ENCODE data around the gene PRKN.
"Not testable (repeated sequence)": the region's sequence is repeated elsewhere in the genome, so short reads cannot be mapped to it uniquely, and the experiment has no call there.

PRKN gene

DNA sequence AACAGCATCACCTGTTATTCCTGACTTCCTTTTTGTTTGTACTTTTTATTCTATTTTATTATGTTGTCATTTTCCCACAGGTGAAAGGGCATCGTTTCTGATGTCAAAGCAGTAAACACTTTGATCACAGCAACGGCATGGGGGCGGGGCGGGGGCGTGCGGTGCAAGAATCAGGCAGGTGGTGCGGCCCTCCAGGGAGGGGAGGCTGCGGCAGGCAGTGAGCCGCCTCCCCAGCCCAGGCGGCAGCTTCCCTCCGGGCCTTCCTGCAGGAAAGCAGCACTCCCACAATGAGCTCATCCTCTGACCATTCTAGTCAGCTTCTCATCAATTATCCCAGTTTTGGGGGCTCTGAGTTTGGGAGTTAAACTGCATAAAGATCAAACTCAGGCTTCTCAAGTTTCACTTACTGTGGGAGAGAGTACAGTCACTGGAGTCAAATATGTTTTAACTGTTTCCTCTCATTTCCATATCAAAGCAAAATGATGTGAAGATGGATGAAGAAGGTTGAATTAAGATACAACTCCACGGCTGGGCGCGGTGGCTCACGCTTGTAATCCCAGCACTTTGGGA lies 845.3 kb downstream of the PRKN start:
- DNase-seq: no peak

DNA sequence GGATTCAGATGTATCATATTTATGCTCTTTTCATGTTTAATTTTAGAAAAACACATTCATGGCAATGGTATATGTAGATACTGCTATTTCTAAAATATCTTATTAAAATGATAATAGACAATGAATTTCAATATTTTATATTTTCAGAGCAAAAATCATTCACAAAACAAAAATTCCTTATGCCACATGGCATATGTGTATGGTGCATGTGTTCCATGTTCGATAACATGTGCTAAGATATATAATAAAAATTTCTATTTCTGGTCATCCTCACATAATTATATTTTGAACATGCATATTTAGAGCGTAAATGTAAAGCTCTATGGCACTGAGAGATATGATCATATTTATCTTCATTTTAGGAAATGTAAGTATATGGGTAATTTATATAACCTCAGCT lies 847.5 kb downstream of the PRKN start:
- no peak for DNase-seq

DNA sequence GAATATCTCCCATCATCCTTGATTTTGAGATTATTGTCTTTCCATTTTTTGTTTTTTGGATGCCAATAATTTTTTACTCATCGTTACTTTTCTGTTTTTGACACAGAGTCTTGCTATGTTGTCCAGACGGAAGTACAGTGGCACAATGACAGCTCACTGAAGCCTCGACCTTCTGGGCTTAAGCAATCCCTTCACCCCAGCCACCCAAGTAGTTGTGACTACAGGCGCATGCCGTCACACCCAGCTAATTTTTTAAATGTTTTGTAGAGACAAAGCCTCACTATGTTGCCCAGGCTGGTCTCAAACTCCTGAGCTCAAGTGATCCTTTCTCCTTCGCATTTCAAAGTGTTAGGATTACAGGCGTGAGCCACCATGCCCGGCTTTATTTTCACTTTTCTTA lies 851.3 kb downstream of the PRKN start:
- DNase-seq: no peak

DNA sequence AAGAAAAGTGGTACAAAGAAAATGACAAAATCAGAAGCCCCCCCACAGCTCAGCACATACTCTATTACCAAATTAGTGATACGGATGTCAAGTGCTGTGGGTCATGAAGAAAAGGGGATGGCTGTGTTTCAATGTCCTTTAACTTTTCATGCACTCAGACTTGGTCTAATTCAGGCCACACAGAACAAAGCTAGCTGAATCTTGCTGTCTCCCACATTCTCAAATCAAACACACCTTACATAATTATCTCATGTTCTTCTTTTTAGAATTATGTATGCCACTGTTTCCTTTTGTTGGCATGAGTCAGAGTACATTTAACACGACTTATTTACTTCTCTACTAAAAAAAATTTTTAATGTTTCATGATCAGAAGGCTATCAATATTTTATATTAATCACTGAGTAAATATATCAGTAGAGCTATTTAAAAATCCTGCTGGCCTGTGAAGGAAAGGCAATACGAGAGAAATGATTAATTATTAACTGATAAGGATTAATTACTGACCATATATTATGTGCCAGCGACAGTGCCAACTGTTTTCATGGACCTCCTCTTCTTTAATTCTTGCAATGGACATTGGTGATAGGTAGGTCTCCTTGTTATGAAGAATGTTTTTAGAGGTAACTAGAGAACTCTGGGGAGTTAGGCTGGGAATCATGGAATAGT lies 857.2 kb downstream of the PRKN start:
- DNase-seq: no peak

DNA sequence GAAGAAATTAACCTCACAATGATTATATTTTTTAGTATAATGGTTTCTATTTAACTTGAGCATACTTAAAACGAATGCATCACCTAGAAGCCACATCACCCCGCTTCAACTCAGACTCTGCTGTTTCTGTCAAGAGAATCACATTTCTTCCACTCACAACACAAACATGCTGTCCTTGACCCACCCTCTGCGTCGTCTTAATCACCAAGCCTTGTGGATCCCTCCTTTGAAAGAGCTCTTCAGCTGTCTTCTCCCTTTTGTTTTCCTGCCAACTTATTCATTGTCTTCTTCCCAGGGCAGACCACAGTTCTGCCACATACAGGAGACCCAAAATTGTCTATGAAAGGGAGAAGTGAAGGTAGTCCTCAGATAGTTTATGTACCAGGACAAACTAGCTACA lies 858.1 kb downstream of the PRKN start:
- DNase-seq: no peak

DNA sequence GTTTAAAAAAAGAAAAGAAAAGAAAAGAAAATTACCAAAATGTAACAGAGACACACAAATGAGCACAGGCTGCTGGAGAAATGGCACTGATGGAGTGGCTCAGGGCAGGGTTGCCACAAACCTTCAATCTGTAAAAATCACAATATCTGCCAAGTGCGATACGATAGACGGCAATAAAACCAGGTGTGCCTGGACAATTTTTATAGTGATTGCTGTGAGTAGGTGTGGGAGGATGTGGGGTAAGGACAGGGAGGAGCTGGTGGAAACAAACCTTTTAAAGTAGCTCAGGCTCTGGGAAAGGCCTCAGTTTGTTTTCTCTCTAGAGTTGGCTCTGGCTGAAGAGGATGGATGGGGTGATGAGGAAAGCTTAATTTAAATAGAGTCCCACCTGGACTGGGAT lies 861.0 kb downstream of the PRKN start:
- DNase-seq: no peak

DNA sequence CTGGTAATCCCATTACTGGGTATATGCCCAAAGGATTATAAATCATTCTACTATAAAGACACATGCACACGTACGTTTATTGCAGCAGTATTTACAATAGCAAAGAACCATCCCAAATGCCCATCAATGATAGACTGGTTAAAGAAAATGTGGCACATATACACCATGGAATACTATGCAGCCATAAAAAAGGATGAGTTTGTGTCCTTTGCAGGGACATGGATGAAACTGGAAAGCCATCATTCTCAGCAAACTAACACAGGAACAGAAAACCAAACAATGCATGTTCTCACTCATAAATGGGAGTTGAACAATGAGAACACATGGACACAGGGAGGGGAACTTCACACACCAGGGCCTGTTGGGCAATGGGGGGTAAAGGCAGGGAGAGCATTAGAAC lies 866.5 kb downstream of the PRKN start:
- DNase-seq: not testable (repeated sequence)

DNA sequence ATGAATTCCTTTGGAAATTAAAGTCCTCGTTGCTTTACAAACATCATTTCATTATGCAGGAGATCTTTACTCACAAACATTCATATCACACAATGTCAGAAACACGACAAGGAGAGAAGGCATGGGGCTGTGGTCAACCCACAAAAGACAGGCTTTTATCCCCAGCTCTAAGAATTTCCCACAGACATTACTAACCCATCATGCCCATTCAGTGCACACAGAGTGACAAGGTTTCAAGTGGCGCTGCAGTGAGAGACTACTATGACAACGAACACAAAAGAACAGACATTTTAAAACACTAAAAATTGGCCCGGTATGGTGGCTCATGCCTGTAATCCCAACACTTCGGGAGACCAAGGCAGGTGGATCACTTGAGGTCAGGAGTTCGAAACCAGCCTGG lies 873.9 kb downstream of the PRKN start:
- DNase-seq: no peak

DNA sequence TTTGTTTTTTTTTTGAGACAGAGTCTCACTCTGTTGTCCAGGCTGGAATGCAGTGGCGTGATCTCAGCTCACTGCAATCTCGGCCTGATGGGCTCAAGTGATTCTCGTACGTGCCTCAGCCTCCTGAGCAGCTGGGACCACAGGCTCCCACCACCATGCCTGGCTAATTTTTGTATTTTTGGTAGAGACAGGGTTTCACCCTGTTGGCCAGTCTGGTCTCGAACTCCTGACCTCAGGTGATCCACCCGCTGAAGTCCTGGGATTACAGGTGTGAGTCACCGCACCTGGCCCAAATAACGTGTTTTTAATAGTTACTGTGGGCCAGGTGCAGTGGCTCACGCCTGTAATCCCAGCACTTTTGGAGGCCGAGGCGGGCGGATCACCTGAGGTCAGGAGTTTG lies 876.1 kb downstream of the PRKN start:
- DNase-seq: not testable (repeated sequence)

DNA sequence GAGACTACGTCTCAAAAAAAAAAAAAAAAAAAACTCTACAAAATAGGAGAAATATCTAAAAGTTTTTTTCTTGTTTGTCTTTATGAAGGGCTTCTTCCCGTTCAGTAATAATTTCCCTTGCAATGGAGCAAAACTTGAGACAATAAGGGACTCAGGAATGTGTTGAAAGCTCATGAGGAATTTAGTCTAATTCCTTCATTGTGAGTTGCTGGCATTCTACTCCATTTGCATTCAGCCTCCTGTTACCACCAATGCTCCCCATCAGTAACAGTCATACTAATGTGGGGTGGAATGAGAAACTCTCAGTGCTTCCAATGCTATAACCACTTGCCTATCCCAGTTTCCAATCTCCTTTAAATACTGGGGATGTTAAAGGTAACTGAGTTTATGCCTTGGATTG lies 877.0 kb downstream of the PRKN start:
- DNase-seq: no peak

DNA sequence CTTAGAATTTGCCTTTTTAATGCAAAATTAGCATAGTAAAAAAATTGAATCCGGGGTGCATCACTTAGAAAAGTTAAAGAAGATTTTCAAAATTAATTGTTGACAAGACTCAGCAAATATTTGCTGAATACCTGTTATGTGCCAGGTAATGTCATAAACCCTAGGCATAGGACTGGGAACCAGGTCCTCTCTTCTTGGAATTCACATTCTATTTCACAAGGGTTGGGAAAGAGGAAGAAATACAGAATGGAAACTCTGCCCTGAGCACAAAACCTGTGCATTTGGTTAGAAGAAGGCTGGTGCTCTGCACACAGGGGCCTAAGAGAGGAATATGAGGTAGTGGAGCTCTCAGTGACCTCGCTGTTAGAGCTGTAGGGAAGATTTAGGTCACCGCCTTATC lies 879.9 kb downstream of the PRKN start:
- DNase-seq: no peak

DNA sequence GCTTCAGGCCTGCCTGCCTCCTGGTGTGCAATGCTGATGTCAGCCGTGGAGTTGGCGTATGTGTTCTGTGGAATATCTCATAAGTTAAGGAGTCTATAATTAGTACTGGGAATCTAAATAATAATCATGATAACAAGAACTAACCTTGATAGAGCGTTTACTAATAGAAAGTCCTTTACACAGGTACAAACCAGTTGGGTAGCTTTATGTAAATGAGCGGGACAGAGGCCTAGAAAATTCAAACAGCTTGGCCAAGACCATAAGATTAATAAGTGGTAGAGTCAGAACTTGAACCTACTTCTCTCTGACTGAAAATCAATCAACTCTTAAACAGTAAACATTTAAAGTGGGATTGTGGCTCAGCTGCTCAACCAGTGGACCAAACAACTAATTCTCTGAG lies 882.8 kb downstream of the PRKN start:
- DNase-seq: no peak

DNA sequence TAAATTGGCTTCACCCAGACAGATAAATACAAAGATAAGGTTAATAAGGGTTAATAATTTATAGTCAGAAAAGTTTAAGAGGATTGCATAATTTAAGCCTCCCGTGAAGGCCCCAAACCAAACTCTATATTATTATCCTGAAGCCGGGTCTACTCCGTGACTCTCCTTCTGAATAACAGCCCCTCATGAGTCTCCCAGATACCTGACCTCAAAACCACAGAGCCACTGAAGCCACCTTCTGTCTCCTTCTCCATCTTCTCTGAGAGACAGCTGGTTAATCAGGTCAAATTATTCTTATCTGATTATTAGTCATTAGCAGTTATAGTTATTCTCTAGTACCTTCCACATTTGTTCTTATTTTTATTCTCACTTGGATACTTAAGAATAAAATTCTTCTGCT lies 884.5 kb downstream of the PRKN start:
- no peak for DNase-seq

DNA sequence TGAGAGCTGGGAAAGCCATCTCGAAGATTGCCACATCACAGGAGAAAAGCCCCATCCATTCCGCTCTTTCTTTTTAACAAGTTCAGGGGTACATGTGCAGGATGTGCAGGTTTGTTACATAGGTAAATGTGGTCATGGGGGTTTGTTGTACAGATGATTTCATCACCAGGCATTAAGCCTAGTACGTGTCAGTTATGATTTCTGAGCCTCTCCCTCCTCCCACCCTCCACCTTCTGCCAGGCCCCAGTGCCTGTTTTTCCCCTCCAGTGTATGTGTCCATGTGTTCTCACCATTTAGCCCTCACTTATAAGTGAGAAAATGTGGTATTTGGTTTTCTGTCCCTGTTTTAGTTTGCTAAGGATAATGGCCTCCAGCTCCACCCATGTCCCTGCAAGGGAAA lies 887.2 kb downstream of the PRKN start:
- DNase-seq: no peak

DNA sequence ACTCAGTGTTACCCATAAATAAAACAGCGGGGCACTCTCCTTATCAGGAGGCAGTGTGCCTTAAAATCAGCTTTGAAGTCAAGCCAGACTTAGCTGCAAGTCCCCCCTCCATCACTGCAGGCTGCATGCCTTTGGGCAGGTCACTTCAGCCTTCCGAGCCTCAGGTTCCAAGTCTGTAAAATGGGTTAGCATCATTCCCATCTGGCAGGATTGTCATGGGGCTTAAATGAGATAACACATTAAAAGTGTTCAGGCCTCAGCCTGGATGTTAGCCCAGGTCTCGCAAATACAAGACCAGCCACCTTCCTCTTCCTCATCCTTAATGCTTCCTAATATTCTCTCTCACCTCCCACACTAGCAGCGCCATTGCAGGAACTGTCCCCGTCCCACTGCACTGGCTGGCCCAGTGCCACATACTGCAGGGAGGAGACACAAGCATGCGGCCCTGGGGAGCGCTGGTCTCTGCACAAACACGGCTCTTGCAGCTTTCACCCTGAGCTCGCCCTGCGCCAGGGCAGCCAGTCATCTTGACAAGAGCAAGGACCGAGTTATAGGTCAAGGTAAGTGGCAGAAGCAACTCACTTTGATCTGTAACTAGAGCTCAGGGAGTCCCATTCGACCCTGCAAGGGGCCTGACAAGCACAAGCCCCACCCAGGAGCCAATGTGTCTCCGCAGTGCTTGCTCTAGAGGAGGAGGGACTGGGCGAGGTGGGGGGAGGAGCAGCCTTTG lies 889.1 kb downstream of the PRKN start:
- DNase-seq: no peak

DNA sequence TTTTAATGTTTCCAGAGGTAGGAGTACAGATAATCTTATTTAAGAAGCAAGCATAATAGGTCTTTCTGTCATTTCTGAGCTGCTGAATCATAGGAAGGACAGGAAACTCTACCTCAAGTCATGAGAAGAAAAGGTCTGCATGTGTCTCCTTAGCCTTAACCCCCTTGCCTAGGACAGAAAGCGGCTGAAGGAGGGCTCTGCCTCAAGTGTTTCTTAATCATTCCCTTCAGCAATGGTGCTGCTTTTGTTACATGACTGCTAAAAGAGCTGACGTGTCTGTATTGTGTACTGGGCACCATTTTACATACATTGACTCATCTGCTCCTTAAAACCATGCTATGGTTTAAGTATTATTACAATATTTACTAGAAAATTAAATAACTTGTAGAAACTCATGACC lies 889.7 kb downstream of the PRKN start:
- DNase-seq: no peak

DNA sequence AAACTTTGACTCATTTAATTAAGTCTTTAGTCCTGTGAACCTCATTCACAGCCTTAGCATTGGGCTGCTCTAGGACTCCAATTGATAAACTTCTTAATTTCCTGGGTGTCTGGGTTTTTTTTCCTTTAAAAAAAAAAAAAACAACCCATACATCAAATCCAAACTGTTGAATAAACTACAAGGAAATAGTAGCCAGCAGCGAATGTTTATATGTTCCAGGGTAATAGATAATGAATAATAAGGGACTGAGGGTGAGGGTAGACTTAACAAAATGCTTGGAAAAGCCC lies 890.2 kb downstream of the PRKN start:
- no peak for DNase-seq

DNA sequence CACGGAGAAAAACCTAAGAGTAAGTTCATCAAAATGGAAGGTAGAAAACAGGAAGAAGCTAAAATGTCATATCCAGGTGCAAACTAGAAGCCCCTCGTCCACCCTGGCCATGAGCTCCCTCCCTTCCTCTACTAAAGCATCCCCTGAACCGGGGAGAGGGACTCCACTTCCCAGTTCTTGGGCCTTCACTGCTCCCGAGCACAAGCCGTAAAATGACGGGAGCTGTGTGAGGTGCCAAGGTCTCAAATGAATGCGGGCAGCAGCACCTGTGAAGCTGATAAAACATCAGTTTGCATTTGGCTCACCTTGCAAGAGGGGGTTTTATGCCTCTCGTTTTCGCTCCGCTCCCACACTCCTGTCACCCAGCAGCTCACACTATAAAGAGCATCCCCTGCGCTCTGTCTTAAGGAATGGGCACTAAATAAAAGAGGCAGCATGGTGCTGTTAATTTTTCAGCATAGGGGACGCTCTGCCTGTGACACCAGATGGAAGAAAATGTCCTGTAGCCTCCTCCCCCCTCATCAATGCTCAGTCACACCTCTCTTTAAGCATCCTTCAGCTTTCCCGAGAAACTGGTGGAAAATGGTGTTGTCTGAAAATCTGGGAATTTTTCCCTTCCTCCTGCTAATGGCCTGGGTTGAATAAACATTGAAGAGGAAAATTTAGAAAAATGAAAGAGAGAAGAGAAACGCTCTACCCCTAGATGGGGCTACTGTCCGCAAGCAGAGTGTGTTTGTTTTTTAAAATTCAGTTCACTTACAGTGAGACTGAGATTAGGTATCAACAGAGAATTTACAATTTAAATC lies 890.7 kb downstream of the PRKN start:
- DNase-seq: no peak

DNA sequence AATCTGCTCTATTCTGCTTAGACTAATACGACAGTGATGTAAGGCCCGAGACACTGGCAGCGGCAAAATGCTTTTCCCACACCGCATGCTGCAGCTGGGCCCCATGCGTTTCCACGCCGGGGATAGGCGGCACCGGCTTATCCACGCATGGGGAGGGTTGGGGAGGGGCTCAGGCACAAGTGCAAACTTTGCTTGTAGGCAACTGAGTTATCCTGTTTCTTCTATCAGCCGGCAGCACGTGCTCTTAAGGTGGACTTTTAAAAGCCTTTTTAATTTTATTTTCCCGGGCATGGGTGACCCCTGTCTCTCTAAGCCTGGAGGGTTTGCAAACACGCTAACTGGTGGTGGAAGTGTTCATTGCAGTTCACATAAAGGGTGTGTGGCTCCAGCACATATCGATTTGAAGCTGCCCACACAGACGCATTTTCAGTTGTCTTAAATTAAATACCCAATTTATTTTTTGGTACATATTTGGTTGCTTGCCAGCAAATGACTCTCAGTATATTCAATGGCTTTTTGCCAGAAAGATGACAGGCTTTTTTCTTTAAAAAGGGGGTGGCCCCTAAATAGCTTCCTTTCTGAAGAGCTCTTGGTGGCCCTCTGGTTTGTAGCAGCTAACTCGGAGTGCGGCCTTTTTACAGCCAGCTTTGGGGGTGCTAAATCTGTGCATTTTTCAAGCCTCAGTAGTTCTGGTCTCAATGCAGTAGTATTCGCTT lies 891.9 kb downstream of the PRKN start:
- DNase-seq: no peak

DNA sequence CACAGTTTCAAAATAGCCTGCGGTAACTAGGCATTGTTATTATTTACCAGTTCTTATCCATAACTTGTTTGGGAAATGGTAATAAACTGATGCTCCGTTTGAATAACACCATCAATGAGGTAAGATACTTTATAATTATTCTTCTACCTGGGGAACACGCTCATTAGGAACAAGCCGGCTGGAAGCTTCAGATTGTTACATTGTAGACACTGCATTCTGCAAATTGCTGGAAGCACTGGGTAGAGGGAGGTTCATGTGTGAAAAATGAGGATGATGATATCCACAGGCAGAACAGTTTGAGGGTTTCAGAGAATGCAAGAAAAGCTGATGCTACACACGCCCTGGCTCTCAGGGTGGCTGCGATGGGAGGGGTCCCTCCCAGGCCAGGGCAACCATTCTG lies 893.1 kb downstream of the PRKN start:
- DNase-seq: no peak

DNA sequence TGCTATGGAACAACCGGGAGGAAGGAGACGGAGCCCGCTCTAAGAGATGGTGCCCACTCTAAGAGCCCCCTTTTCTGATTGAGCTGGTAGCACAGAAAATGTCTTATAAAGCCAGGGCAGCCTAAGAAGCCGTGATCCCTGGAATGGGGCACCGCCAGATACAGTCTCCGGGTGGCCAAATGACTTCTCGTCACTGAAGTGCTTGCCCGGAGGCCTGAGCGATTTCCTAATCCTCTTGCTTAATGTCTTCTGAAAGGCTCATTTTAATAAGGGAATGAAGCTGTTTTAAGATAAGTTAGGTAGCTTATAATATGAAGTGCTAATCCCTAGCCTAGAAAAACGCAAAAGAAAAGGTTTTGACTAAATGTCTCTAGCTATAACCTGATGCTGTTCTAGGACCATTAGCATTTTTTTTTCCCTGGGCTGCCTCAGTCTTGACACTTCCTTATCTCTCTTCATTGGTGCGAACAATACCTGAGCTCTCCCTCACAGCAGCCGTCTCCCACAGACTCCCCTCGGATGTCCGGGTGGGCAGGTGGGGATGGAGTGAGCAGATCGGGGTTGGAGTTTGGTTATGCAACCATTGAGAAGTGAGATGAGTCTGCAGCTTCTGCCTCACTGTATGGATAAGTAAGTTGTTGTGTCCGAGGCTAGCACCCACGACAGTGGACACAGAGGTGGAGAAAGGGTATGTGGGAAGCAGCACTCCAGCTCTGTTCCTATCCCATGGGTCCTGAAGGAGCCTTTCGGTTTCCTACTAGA lies 894.3 kb downstream of the PRKN start:
- no peak for DNase-seq

DNA sequence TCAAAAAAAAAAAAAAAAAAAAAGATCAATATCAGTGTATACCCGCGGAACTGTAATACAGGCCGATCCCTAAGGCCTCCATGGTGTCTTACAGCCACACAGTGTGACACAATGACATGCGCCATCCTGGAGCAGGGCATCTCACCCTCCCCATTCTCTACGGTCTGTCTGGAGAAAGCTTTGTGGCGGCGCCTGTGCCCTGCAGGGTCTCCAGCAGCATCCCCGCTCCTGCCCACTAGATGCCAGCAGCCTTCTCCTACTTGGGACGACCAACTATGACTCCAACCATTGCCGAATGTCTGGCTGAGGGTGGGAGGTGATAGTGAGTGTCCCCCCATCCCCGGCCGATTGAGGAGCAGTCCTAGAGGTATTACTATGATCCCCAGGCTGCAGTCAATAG lies 894.9 kb downstream of the PRKN start:
- DNase-seq: no peak
